HG02840 (cell line): ENCODE measurements around the gene UCK2.

Experiments used
- ATAC-seq: cut with Tn5 transposase; IDR thresholded peaks from one replicate; pipeline ENCODE4 v1.9.1; 2021; ENCODE audit warnings: mild to moderate bottlenecking, moderate library complexity, moderate number of reproducible peaks; ENCODE audit not compliant: unreplicated experiment, low FRiP score

Gene UCK2

GRCh38 chr1:165877411-165877810, 50.0 kb downstream of the UCK2 start:
- ATAC-seq = no peak

GRCh38 chr1:165877940-165878556, 50.6 kb downstream of the UCK2 start:
- ATAC-seq = peak; percentile 66

GRCh38 chr1:165879946-165880345, 52.5 kb downstream of the UCK2 start:
- ATAC-seq = no peak

GRCh38 chr1:165880993-165881392, 53.6 kb downstream of the UCK2 start:
- no peak for ATAC-seq

- no peak for ATAC-seq
Measured at GRCh38 chr1:165882168-165882837, 54.9 kb downstream of the UCK2 start.

- no peak for ATAC-seq
Measured at GRCh38 chr1:165883056-165883455, 55.6 kb downstream of the UCK2 start.

GRCh38 chr1:165884009-165884689, 56.7 kb downstream of the UCK2 start:
- no peak for ATAC-seq

GRCh38 chr1:165884690-165885304, 57.4 kb downstream of the UCK2 start:
- no peak for ATAC-seq

- ATAC-seq = no peak
Measured at GRCh38 chr1:165885305-165885694, 57.9 kb downstream of the UCK2 start.

GRCh38 chr1:165886193-165886592, 58.8 kb downstream of the UCK2 start:
- ATAC-seq = no peak

GRCh38 chr1:165886983-165887382, 59.6 kb downstream of the UCK2 start:
- no peak for ATAC-seq

GRCh38 chr1:165887877-165888551, 60.6 kb downstream of the UCK2 start:
- no peak for ATAC-seq

GRCh38 chr1:165888552-165888920, 61.1 kb downstream of the UCK2 start:
- ATAC-seq = no peak

GRCh38 chr1:165890684-165891083, 63.3 kb downstream of the UCK2 start:
- ATAC-seq = no peak

- ATAC-seq = no peak
Measured at GRCh38 chr1:165891111-165891860, 63.9 kb downstream of the UCK2 start.

- ATAC-seq = no peak
Measured at GRCh38 chr1:165892935-165893334, 65.5 kb downstream of the UCK2 start.

GRCh38 chr1:165893507-165893906, 66.1 kb downstream of the UCK2 start:
- no peak for ATAC-seq

GRCh38 chr1:165894591-165894990, 67.2 kb downstream of the UCK2 start:
- no peak for ATAC-seq

GRCh38 chr1:165895451-165895871, 68.0 kb downstream of the UCK2 start:
- ATAC-seq = no peak

- ATAC-seq = no peak
Measured at GRCh38 chr1:165896277-165896676, 68.9 kb downstream of the UCK2 start.
